Stimulated activated CD8-positive, alpha-beta memory T cell treated with anti-CD3 and anti-CD28 coated beads, Interleukin-4, amount 100 ng/mL, for 4 hours (primary cell): Measurements from ENCODE around the gene AJAP1.

Source experiments
- DNase-seq, 2 donors: peaks; one replicate each; pipeline ENCODE4 v3.0.0-alpha.2; 2020; ENCODE audit warnings: low read depth in 2 of 2, low spot score in 1 of 2

AJAP1 gene

DNA sequence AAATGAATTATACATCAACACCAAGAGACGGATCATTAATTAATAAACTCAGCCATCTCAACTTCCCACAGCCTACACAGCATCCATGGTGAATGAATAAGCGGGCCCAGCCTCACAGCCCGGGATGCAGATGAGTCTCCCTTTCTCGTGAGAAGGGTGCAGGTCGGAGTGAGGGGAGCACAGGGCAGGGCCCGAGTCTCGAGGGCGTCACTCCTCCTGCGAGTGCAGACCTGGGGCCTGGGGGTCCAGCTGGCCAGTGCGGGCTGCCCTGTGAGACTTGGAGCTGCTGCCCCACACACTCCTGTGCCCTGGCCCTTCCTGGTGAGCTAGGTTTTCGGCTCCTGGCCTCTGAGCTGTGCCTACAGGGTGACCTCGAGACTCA lies 74.7 kb downstream of the AJAP1 start:
- DNase-seq = no peak

GRCh38 chr1:4730078-4730477 lies 75.7 kb downstream of the AJAP1 start:
- DNase-seq = no peak

GRCh38 chr1:4733446-4734177 lies 79.2 kb downstream of the AJAP1 start:
- no peak for DNase-seq

GRCh38 chr1:4734219-4734618 lies 79.8 kb downstream of the AJAP1 start:
- DNase-seq = no peak

DNA sequence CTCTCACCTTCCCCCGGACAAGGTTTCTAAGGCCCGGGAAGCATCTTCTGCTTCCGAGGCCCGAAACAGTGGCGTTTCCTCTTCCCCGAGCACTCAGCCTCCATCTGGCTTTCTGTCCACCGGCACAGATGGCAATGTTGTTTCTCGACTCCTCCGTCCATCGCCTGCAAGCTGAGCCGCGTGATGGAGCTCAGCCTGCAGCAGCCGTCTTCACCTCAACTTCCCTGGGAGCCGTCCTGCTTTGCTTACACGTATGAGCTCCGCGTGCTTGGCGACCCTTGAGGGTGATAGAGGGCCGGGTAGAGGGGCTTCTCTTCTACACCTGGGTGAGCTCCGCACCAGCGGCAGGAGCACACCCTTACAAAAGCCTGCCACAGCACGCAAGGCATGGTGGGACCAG lies 80.4 kb downstream of the AJAP1 start:
- no peak for DNase-seq

GRCh38 chr1:4736254-4736653 lies 81.8 kb downstream of the AJAP1 start:
- DNase-seq = no peak

- no peak for DNase-seq
These were observed 87.5 kb downstream of the AJAP1 start for GRCh38 chr1:4741876-4742423.

DNA sequence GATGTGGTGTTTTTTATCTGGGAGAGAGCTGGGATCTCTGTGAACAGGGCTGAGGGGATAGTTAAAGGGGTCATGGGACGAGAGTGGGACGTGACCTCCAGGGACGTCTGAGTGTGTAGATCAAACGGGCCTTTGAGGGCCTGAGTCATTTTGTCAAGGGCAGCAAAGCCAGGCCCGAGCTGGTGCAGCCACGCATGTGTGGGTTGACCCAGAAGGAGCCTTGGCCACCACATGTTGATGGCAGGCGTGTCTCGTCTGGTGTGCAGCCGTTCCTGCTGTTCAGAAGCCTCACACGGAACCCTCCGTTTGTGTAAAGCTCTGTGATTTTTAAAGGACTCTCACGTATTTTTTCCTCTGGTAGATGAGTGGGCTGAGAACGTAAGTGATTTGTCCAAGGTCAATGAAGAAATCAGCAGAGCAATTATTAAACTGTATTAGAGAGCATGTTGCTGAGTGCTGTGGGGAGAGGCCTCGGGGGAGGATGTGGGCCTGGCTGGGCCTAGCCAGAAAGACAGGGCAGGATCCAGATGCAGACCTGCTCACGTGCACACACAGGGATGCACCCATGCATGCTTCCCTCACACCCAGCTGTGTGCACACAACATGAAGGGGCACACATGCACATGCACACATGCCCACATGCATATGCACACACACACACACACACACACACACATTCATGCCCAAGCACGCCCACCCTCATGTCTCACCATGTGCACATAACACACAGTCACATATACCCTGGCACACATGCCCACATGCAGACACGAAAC lies 89.8 kb downstream of the AJAP1 start:
- DNase-seq = no peak

- DNase-seq = no peak
These were observed 91.2 kb downstream of the AJAP1 start for GRCh38 chr1:4745560-4745959.

DNA sequence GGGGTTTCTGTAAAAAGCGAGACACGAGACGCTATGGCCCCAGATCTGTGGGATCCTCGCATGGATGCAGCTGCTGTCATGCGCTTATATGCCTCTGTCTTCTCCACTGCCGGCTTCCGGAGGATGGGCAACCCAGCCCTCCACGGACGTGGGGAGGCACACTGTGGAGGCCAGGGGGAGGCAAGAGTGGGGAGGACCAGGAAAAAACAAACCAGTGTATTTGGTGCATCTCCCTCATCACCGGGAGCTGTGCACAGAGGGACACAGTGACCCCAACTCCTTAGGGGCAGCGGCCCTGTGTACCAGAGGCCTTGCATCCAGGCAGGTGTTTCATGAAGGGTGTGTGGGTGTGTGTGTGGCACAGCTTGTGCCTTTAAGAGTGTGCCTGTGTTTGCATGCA lies 95.0 kb downstream of the AJAP1 start:
- DNase-seq = no peak

DNA sequence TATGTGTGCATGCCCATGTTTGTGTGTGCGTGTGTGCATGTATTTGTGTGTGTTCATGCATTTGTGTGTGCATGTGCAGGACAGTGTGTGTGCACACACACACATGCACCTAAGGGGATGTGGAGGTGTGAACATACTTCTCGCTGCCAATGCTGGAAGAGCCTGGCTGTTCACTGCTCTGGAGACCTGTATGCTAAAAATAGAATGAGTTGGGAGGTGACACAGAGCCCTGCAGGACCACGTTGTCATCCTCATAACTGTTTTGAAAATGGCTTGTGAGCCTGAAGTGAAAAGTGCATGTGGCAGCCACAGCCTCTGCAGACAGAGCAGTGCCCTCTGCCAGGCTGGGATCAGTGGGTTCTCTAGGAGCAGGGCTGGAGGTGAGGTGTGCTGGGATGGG lies 95.8 kb downstream of the AJAP1 start:
- no peak for DNase-seq

DNA sequence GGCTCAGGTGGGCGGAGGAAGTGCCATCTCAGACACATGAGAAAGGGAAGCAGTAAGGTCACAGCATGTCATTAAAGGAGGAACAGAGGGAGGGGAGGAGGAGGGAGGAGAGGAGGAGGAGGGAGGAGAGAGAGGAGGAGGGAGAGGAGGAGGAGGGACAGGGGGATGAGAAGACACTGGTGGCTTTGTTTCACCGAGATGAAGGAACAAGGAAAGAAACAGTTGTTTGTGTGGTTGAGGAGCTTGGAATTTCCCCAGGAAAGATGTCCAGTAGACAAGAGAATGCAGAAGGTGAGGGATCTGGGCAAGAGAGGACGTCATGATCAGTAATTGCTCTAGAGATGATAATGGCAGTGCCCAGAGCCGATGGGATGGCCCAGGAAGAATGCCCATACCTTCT lies 97.7 kb downstream of the AJAP1 start:
- DNase-seq = no peak

DNA sequence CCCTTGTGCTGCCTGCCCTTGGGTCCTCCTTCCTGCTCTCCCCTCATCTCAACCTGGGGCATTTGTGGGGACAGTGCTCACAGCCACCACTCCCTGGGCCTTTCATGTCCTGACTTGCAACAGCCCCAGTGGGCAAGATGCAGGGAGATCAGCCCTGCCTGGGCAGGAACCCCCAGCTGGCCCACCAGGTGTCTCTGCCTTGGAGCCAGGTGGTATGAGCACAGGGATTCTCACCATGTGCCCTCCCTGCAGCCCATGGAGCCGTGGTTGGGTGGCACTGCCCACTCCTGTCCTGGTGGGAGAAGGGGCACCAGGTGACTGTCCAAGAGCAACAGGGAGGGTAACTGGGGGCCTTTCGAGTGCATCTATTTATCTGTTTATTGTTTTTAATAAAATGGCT lies 100.4 kb downstream of the AJAP1 start:
- no peak for DNase-seq

DNA sequence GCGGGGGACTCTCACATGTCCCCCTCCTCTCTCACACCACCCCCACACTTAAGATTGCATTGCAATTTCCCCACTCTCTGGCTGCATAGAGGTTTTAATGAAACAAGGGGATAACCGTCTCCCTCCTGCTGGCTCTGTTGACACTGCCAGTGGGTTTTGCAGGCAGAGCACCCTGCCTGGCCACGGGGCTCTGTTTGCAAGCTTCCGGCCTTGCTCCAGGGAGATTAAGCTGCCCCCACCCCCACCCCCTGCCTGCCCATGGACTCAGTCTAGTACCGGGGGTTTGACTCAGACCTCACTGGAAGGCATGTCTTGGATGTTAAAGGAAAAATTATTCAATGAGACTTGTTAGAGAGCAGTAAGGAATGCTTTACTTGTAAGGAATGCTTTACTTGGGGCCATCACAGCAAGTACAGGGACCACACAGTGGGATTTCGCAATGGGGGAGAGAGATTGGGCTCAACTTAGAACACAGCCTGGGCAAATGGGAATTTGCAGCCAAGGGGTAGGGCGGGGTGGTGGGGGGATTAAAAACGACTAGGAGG lies 101.0 kb downstream of the AJAP1 start:
- no peak for DNase-seq

DNA sequence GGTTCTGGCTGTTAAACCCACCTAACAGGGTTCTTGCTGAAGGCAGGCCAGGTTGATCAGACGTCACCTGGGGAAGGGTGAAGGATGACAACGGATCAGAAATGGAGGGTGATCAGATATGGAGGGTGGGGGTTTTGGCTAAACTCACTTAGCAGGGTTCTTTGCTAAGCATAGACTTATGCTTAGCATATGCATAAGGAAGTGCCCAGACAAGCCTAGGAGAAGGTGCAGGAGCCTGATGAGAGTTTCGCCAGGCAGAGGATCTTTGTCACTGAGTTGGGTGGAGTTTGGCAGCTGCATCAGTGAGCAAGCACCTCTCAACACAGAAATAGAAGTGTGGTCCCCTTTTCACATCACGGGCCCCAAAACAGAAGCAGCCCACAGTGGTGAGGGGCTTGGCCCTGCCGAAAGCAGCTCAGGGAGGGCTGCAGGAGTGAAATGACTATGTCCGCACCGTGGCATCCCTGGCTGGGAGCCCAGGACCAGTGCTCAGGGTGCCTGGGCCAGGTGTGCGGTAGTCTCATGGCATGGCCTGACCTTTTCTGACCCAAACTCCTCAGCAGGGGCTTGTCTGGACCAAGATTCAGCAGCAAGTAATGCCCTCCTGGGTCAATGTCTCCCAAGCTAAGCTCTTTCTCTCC lies 101.6 kb downstream of the AJAP1 start:
- DNase-seq = no peak

GRCh38 chr1:4756851-4757580 lies 102.6 kb downstream of the AJAP1 start:
- no peak for DNase-seq

- DNase-seq = no peak
These were observed 105.3 kb downstream of the AJAP1 start for GRCh38 chr1:4759671-4760070.

DNA sequence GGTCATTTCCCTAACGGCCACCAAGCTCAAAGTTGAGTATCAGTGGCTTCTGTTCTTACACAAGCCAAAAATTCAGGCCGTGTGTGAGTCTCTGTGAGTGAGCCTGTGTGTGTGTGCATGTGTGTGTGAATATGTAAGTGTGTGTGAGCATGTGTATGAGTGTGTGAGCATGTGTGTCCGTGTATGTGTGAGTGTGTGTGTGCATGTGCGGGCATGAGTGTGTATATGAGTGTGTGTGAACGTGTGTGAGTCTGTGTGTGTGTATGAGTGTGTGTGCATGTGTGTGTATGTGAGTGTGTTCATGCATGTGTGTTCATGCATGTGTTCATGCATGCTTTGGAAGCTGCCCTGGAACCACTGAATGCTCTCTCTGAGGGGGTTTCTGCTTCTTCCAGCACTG lies 105.7 kb downstream of the AJAP1 start:
- DNase-seq = no peak

DNA sequence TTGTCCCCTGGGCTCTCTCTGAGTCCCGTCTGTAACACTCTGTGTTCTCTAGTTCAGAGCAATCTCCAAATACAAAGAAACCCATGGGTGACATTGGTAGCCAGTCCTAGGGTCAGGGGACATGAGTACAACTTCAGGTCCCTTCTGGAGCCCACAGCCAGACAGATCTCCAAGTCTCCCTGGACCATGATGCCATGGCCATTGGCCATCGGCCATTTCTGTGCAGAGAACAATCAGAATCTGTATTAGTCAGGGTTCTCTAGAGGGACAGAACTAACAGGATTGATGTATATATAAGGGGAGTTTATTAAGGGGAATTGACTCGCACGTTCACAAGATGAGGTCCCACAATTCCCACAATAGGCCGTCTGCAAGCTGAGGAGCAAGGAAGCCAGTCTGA lies 106.9 kb downstream of the AJAP1 start:
- DNase-seq = no peak

DNA sequence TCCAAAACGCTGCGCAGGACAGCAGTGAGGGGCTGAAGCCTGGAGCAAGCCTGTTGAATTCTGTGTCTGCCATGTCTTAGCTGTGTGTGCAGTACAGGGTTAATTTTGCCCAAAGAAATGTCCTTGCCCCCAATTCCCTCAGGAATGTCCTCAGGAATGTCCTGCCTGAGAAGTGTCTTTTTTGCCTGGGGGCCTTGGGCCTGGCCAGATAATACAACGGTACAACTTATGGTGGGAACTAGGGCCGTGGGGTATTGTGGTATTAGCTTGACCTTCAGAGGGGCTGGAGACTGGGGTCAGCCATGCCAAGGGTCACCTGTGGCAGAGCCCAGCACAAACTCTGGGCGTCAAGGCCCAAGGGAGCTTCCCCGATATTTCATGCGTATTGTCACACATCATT lies 107.7 kb downstream of the AJAP1 start:
- no peak for DNase-seq

DNA sequence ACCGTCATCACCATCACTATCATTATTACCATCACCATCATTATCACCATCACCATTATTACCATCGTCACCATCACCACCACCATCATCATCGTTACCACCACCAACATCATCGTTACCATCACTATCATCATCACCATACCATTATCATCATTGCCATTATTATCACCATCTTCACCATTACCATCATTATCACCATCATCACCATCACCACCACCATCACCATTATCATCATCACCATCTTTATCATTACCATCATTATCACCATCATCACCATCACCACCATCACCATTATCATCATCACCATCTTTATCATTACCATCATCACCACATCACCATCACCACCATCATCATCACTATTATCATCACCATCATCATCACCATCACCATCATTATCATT lies 112.9 kb downstream of the AJAP1 start:
- no peak for DNase-seq
